Mucosa of stomach (tissue), 1 donor: ENCODE data around the gene GINS1.
A peak's percentile ranks its signal among the peaks of the same experiment; 100 is the strongest.
"Not testable (repeated sequence)": the region's sequence is repeated elsewhere in the genome, so short reads cannot be mapped to it uniquely, and the experiment has no call there.

Source experiments
- H3K27me3 ChIP-seq: one replicate; pipeline ENCODE4 v1.7.0; 2013; ENCODE audit warnings: mild to moderate bottlenecking, low read length; ENCODE audit not compliant: control insufficient read depth, insufficient read depth
- H3K36me3 ChIP-seq: one replicate; pipeline ENCODE4 v1.7.0; 2013; ENCODE audit warnings: low read length; ENCODE audit not compliant: control insufficient read depth, insufficient read depth
- H3K4me1 ChIP-seq: one replicate; pipeline ENCODE4 v1.7.0; 2013; ENCODE audit warnings: mild to moderate bottlenecking, low read length; ENCODE audit not compliant: control insufficient read depth, insufficient read depth
- H3K4me3 ChIP-seq: one replicate; pipeline ENCODE4 v1.7.0; 2013; ENCODE audit warnings: low read length
- H3K9ac ChIP-seq: one replicate; pipeline ENCODE4 v1.7.0; 2013; ENCODE audit warnings: mild to moderate bottlenecking, low read length, moderate library complexity
- H3K9me3 ChIP-seq: one replicate; pipeline ENCODE4 v1.7.0; 2013; ENCODE audit warnings: mild to moderate bottlenecking, low read length, moderate library complexity; ENCODE audit not compliant: control insufficient read depth
- donor health status: Pancreatic carcinoma.

Gene GINS1

GRCh38 chr20:25394996-25395395 lies 12.5 kb upstream of the GINS1 start:
- Histone ChIP-seq H3K4me3 (no peak overlapping the region), H3K27me3 (peaks cover under 1% of the 10 kb centered on the region), H3K9ac (no peak overlapping the region), H3K4me1 (peaks cover 5% of the 10 kb centered on the region), H3K36me3 (no peaks in the 10 kb centered on the region), H3K9me3 (no peaks in the 10 kb centered on the region)

GRCh38 chr20:25397096-25397495 lies 10.4 kb upstream of the GINS1 start:
- H3K4me1 ChIP-seq, result no peaks in the 10 kb centered on the region
- no peak overlapping the region for H3K4me3 ChIP-seq
- H3K27me3 ChIP-seq, result peaks cover 4% of the 10 kb centered on the region
- H3K9ac ChIP-seq, result no peak overlapping the region
- no peaks in the 10 kb centered on the region for H3K36me3 ChIP-seq
- H3K9me3 ChIP-seq, result no peaks in the 10 kb centered on the region

- Histone ChIP-seq H3K36me3 (no peaks in the 10 kb centered on the region), H3K9ac (no peak overlapping the region), H3K4me3 (no peak overlapping the region), H3K4me1 (no peaks in the 10 kb centered on the region), H3K9me3 (no peaks in the 10 kb centered on the region), H3K27me3 (peaks cover 4% of the 10 kb centered on the region)
Measured at GRCh38 chr20:25397821-25398220, 9.7 kb upstream of the GINS1 start.

GRCh38 chr20:25398376-25399036 lies 9.0 kb upstream of the GINS1 start:
- no peaks in the 10 kb centered on the region for H3K36me3 ChIP-seq
- H3K4me3 ChIP-seq, result no peak overlapping the region
- H3K4me1 ChIP-seq, result no peaks in the 10 kb centered on the region
- no peak overlapping the region for H3K9ac ChIP-seq
- H3K27me3 ChIP-seq, result peaks cover 4% of the 10 kb centered on the region
- peaks cover 6% of the 10 kb centered on the region for H3K9me3 ChIP-seq

- Histone ChIP-seq H3K27me3 (peaks cover 4% of the 10 kb centered on the region), H3K9ac (no peak overlapping the region), H3K4me3 (no peak overlapping the region), H3K4me1 (no peaks in the 10 kb centered on the region), H3K9me3 (peaks cover 9% of the 10 kb centered on the region), H3K36me3 (no peaks in the 10 kb centered on the region)
Measured at GRCh38 chr20:25399037-25399430, 8.4 kb upstream of the GINS1 start.

- H3K9ac ChIP-seq, H3K9me3 ChIP-seq, H3K4me3 ChIP-seq, H3K27me3 ChIP-seq, H3K36me3 ChIP-seq, H3K4me1 ChIP-seq: not testable (repeated sequence)
Measured at GRCh38 chr20:25400291-25400732, 7.2 kb upstream of the GINS1 start.

GRCh38 chr20:25402583-25402982 lies 4.9 kb upstream of the GINS1 start:
- no peak overlapping the region for H3K9ac ChIP-seq
- no peaks in the 10 kb centered on the region for H3K36me3 ChIP-seq
- no peak overlapping the region for H3K4me3 ChIP-seq
- H3K9me3 ChIP-seq, result peaks cover 9% of the 10 kb centered on the region
- no peaks in the 10 kb centered on the region for H3K4me1 ChIP-seq
- H3K27me3 ChIP-seq, result peaks cover 4% of the 10 kb centered on the region

GRCh38 chr20:25408170-25408547 lies 686 bp downstream of the GINS1 start:
- H3K4me1 ChIP-seq, result peaks cover 10% of the 10 kb centered on the region
- H3K36me3 ChIP-seq, result no peaks in the 10 kb centered on the region
- H3K4me3 ChIP-seq, result peak overlapping the region; percentile 77
- peaks cover 7% of the 10 kb centered on the region for H3K9me3 ChIP-seq
- no peaks in the 10 kb centered on the region for H3K27me3 ChIP-seq
- H3K9ac ChIP-seq, result peak overlapping the region; percentile 66

GRCh38 chr20:25408890-25409289 lies 1.4 kb downstream of the GINS1 start:
- Histone ChIP-seq H3K27me3 (no peaks in the 10 kb centered on the region), H3K36me3 (no peaks in the 10 kb centered on the region), H3K9me3 (no peaks in the 10 kb centered on the region), H3K4me3 (no peak overlapping the region), H3K9ac (no peak overlapping the region), H3K4me1 (peaks cover 10% of the 10 kb centered on the region)

- no peaks in the 10 kb centered on the region for H3K9me3 ChIP-seq
- H3K36me3 ChIP-seq, result no peaks in the 10 kb centered on the region
- no peak overlapping the region for H3K4me3 ChIP-seq
- no peaks in the 10 kb centered on the region for H3K27me3 ChIP-seq
- no peak overlapping the region for H3K9ac ChIP-seq
- no peaks in the 10 kb centered on the region for H3K4me1 ChIP-seq
Measured at GRCh38 chr20:25418776-25419175, 11.3 kb downstream of the GINS1 start.

- Histone ChIP-seq H3K9ac (no peak overlapping the region), H3K27me3 (no peaks in the 10 kb centered on the region), H3K9me3 (no peaks in the 10 kb centered on the region), H3K36me3 (no peaks in the 10 kb centered on the region), H3K4me1 (no peaks in the 10 kb centered on the region), H3K4me3 (no peak overlapping the region)
Measured at GRCh38 chr20:25421102-25421501, 13.6 kb downstream of the GINS1 start.

- Histone ChIP-seq H3K9ac (no peak overlapping the region), H3K9me3 (no peaks in the 10 kb centered on the region), H3K36me3 (no peaks in the 10 kb centered on the region), H3K4me1 (no peaks in the 10 kb centered on the region), H3K4me3 (no peak overlapping the region), H3K27me3 (no peaks in the 10 kb centered on the region)
Measured at GRCh38 chr20:25422032-25422431, 14.6 kb downstream of the GINS1 start.

GRCh38 chr20:25424536-25424935 lies 17.1 kb downstream of the GINS1 start:
- Histone ChIP-seq H3K36me3 (no peaks in the 10 kb centered on the region), H3K9me3 (no peaks in the 10 kb centered on the region), H3K4me3 (no peak overlapping the region), H3K4me1 (no peaks in the 10 kb centered on the region), H3K9ac (no peak overlapping the region), H3K27me3 (no peaks in the 10 kb centered on the region)
